ENCODE results near the gene WSB2.

The WSB2 gene

DNA sequence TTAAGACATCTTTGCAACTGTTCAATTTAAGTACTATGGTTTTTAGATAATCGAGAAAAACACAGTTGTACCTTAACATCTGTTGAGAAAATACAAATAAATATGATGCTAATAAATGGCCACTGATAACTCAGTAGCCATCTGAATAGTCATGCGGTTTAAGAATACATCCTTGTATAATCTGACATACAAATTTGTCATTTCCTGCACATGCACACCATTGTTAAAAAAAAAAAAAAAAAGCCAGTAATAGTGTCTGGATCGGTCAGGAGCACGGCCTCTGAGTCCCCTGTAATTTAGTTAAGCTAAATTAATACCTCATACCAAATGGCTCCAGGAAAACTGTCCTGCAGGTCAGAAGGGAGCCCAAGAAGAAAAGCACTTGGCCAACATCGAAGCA is 27.7 kb downstream of the WSB2 start:
- no peaks in the 10 kb centered on the region for H3K27me3 ChIP-seq (ENCODE audit: insufficient read depth, low read depth, severe bottlenecking)
- H3K4me3 ChIP-seq (ENCODE audit: low read depth, low read length), result no peak overlapping the region
- H3K9me3 ChIP-seq (ENCODE audit: severe bottlenecking), result no peaks in the 10 kb centered on the region
- DNase-seq, result no peak
- TF ChIP-seq, protein P1, sequence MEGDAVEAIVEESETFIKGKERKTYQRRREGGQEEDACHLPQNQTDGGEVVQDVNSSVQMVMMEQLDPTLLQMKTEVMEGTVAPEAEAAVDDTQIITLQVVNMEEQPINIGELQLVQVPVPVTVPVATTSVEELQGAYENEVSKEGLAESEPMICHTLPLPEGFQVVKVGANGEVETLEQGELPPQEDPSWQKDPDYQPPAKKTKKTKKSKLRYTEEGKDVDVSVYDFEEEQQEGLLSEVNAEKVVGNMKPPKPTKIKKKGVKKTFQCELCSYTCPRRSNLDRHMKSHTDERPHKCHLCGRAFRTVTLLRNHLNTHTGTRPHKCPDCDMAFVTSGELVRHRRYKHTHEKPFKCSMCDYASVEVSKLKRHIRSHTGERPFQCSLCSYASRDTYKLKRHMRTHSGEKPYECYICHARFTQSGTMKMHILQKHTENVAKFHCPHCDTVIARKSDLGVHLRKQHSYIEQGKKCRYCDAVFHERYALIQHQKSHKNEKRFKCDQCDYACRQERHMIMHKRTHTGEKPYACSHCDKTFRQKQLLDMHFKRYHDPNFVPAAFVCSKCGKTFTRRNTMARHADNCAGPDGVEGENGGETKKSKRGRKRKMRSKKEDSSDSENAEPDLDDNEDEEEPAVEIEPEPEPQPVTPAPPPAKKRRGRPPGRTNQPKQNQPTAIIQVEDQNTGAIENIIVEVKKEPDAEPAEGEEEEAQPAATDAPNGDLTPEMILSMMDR (IDR thresholded peaks at IDR 0.05; ENCODE audit: low read depth, low read length), result no peak
- no peak overlapping the region for H3K27ac ChIP-seq
- H3K36me3 ChIP-seq, result peaks cover 92% of the 10 kb centered on the region

DNA sequence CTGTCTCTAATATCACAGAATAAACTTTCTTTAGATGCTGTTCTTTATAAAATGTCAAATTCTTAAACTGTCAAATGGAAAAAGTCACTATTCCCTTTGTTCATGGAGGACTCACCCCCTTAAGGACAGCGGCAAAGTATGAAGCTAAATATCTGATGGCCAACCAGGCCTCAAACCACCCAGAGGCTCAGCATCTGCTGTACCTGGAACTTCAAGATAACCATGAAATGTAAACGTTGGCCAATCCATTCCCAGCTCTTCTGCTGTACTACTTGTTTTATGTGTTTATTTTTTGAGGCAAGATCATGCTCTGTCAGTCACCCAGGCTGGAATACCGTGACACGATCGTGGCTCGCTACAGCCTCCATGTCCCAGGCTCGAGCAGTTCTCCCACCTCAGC is 28.8 kb downstream of the WSB2 start:
- no peak overlapping the region for H3K4me3 ChIP-seq (ENCODE audit: low read depth, low read length)
- H3K36me3 ChIP-seq, result peaks cover 91% of the 10 kb centered on the region
- TF ChIP-seq, protein P1 (IDR thresholded peaks at IDR 0.05; ENCODE audit: low read depth, low read length), result no peak
- no peaks in the 10 kb centered on the region for H3K27me3 ChIP-seq (ENCODE audit: insufficient read depth, low read depth, severe bottlenecking)
- no peaks in the 10 kb centered on the region for H3K9me3 ChIP-seq (ENCODE audit: severe bottlenecking)
- no peak overlapping the region for H3K27ac ChIP-seq
- DNase-seq, result no peak

DNA sequence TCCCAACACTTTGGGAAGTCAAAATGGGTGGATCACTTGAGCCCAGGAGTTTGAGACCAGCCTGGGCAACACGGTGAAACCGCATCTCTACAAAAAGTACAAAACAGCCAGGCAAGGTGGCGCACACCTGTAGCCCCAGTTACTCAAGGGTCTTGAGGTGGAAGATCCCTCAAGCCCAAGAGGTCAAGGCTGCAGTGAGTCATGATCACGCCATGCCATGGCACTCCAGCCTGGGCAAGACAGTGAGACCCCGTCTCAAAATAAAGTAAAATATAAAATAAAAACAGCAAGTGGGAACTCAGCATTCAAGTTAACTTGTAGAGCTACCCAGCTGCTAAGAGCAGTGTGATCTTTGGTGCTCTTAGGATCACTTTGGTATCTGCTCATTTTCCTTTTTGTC is 31.8 kb downstream of the WSB2 start:
- no peaks in the 10 kb centered on the region for H3K9me3 ChIP-seq (ENCODE audit: severe bottlenecking)

DNA sequence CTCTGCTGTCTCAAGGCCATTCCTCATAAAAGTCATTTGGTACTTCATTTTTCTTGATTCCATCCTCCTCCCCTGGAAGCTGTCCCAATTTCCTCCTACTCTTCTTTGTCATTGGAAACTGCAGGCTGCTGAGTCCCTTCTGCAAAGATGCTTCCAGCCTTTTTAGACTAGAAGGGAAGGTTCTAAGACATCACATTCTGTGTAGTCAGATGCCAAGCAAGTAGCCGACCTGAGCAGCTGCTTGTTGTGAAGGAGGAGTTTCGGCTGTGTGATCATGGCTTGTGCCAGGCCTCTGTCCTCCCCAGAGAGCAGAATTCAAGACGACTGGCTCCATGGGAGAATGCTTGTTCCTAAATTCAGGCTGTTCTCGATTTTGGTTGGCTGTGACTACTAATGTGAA is 35.8 kb downstream of the WSB2 start:
- H3K27me3 ChIP-seq (ENCODE audit: insufficient read depth, low read depth, severe bottlenecking), result no peaks in the 10 kb centered on the region
- DNase-seq, result no peak
- no peaks in the 10 kb centered on the region for H3K9me3 ChIP-seq (ENCODE audit: severe bottlenecking)
- no peak overlapping the region for H3K4me3 ChIP-seq (ENCODE audit: low read depth, low read length)
- TF ChIP-seq, protein P1 (IDR thresholded peaks at IDR 0.05; ENCODE audit: low read depth, low read length), result no peak
- peaks cover 89% of the 10 kb centered on the region for H3K36me3 ChIP-seq
- H3K27ac ChIP-seq, result no peak overlapping the region

More for the DNA sequence above, 31.8 kb downstream of the WSB2 start:
- TF ChIP-seq, protein P1 (IDR thresholded peaks at IDR 0.05; ENCODE audit: low read depth, low read length), result no peak
- no peaks in the 10 kb centered on the region for H3K27me3 ChIP-seq (ENCODE audit: insufficient read depth, low read depth, severe bottlenecking)
- H3K36me3 ChIP-seq, result peaks cover 92% of the 10 kb centered on the region
- no peak overlapping the region for H3K27ac ChIP-seq
- H3K4me3 ChIP-seq (ENCODE audit: low read depth, low read length), result no peak overlapping the region
- no peak for DNase-seq

DNA sequence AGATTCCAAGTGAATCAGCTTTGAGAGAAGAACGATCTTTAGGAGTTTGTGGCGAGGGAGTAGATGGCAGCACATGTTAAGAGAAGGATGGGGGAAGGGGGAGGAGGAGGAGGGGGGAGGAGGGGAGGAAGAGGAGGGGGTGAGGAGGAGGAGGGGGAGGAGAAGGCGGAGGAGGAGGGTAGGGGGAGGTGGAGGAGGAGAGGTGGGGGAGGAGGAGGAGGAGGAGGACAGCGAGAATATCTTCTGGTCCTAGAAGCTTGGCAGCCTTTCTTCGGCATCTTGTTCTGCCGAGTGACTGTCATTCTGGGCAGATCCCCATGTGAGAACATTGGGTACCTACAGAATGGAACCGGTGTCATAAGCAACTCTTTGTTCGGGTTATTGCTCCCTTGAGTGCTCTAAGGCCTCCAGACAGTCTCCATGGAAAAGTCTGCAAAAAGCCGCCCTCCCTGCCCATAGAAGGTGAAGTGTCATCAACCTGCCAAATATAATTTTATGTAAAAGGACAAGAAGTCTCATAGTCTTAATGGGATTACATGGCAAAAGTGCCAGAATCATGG is 37.6 kb downstream of the WSB2 start:
- H3K36me3 ChIP-seq, result peaks cover 90% of the 10 kb centered on the region

More for the DNA sequence above, 37.6 kb downstream of the WSB2 start:
- Histone ChIP-seq H3K9me3 (ENCODE audit: severe bottlenecking) (no peaks in the 10 kb centered on the region), H3K27ac (no peak overlapping the region), H3K27me3 (ENCODE audit: insufficient read depth, low read depth, severe bottlenecking) (no peaks in the 10 kb centered on the region), H3K4me3 (ENCODE audit: low read depth, low read length) (no peak overlapping the region)
- TF ChIP-seq, protein P1 (IDR thresholded peaks at IDR 0.05; ENCODE audit: low read depth, low read length), result no peak
- no peak for DNase-seq

All from WERI-Rb-1 (cell line).